H1 (cell line): ENCODE measurements around the gene KDM6A. TPM values are rescaled to one million over a fixed set of nuclear protein-coding genes. Genes with fewer than 3 reads are reported as not detected.
"Not testable (repeated sequence)": the region's sequence is repeated elsewhere in the genome, so short reads cannot be mapped to it uniquely, and the experiment has no call there.

Experiments
- CTCF ChIA-PET: fragments of 300-600 bp; sonication (Branson Sonifier 250); formaldehyde crosslinking; loops from one replicate; lab custom pipeline; 2021; ENCODE audit not compliant: partially characterized antibody; lab: Charles Lee
- POLR2A ChIA-PET: fragments of 300-600 bp; sonication (Branson Sonifier 250); formaldehyde crosslinking; loops from one replicate; lab custom pipeline; 2021; ENCODE audit warnings: inconsistent platforms; ENCODE audit not compliant: partially characterized antibody; lab: Charles Lee
- DNase-seq, 2 experiments: peaks; one replicate each; pipeline versions ENCODE4 v3.0.0 to v3.0.0-alpha.2; 2010 to 2022; ENCODE audit warnings: low spot score in 2 of 2, low read depth in 1 of 2, mixed read lengths in 1 of 2
- FAIRE-seq: peaks from 2 replicates; lab custom pipeline; 2011; peaks lifted over from hg19 to GRCh38; lab: Jason Lieb, UNC
- H2AFZ ChIP-seq: 2 replicates; pipeline ENCODE4 v1.8.1; 2012; ENCODE audit warnings: low read length, inconsistent platforms
- H2AK5ac ChIP-seq: 2 replicates; pipeline ENCODE4 v1.6.1; 2013; ENCODE audit warnings: low read depth, low read length
- H2BK120ac ChIP-seq: replicated peaks from 2 replicates; pipeline ENCODE3; 2013; ENCODE audit warnings: low read depth, low read length, inconsistent platforms
- H2BK12ac ChIP-seq: 2 replicates; pipeline ENCODE4 v1.6.1; 2013; ENCODE audit warnings: low read depth, low read length
- H2BK15ac ChIP-seq: 2 replicates; pipeline ENCODE4 v1.6.1; 2013; ENCODE audit warnings: low read length
- H2BK20ac ChIP-seq: 2 replicates; pipeline ENCODE4 v1.6.1; 2013; ENCODE audit warnings: low read length
- H2BK5ac ChIP-seq: 2 replicates; pipeline ENCODE4 v1.6.1; 2013; ENCODE audit warnings: low read depth, low read length
- H3K14ac ChIP-seq: 2 replicates; pipeline ENCODE4 v1.6.1; 2013; ENCODE audit warnings: inconsistent platforms; ENCODE audit not compliant: insufficient read length
- H3K18ac ChIP-seq: 2 replicates; pipeline ENCODE4 v1.6.1; 2013; ENCODE audit warnings: low read length; ENCODE audit errors: extremely low read depth
- H3K23ac ChIP-seq: 2 replicates; pipeline ENCODE4 v1.6.1; 2013; ENCODE audit warnings: inconsistent platforms; ENCODE audit not compliant: insufficient read length
- H3K23me2 ChIP-seq: 2 replicates; pipeline ENCODE4 v1.6.1; 2013; ENCODE audit warnings: low read depth, low read length
- H3K27ac ChIP-seq: 2 replicates; pipeline ENCODE4 v1.6.1; 2011; ENCODE audit warnings: low read depth, low read length, inconsistent platforms
- H3K27me3 ChIP-seq, 4 experiments: replicated peaks in 1 of 4; 1 replicate in 1 of 4; 2 replicates in 3 of 4; pipeline versions ENCODE4 v1.6.1 to v1.8.1; 2011 to 2013; ENCODE audit warnings: low read length in 3 of 4, mild to moderate bottlenecking in 3 of 4, inconsistent platforms in 2 of 4, mixed read lengths in 2 of 4, moderate library complexity in 1 of 4; ENCODE audit not compliant: control insufficient read depth in 3 of 4, insufficient read depth in 3 of 4; ENCODE audit errors: extremely low read depth in 1 of 4
- H3K36me3 ChIP-seq, 4 experiments: 2 replicates each; pipeline versions ENCODE4 v1.6.1 to v1.8.1; 2011 to 2013; ENCODE audit warnings: mild to moderate bottlenecking in 4 of 4, low read length in 3 of 4, moderate library complexity in 2 of 4, control low read depth in 1 of 4, inconsistent platforms in 1 of 4; ENCODE audit not compliant: insufficient read depth in 4 of 4, control insufficient read depth in 2 of 4
- H3K4ac ChIP-seq: replicated peaks from 2 replicates; pipeline ENCODE3; 2013; ENCODE audit warnings: low read length, low read depth, mixed read lengths, inconsistent platforms; ENCODE audit not compliant: insufficient read length
- H3K4me1 ChIP-seq, 4 experiments: replicated peaks in 1 of 4; 1 replicate in 1 of 4; 2 replicates in 3 of 4; pipeline versions ENCODE4 v1.6.1 to v1.8.1; 2011 to 2013; ENCODE audit warnings: low read length in 3 of 4, inconsistent platforms in 2 of 4, mixed read lengths in 1 of 4; ENCODE audit not compliant: insufficient read depth in 4 of 4, control insufficient read depth in 3 of 4
- H3K4me2 ChIP-seq, 2 experiments: 2 replicates each; pipeline versions ENCODE4 v1.6.1 to v1.8.1; 2011 to 2013; ENCODE audit warnings: low read depth in 2 of 2, low read length in 2 of 2, control low read depth in 1 of 2, inconsistent platforms in 1 of 2, mild to moderate bottlenecking in 1 of 2; ENCODE audit not compliant: insufficient read depth in 1 of 2
- H3K4me3 ChIP-seq, 4 experiments: fragments of 200-600, 300-600 bp in 1 of 4; sonication (generic), shearing (Covaris generic), sonication (Bioruptor Twin) in 1 of 4; 2 replicates each; pipeline versions ENCODE4 v1.5.1 to v1.8.1; 2011 to 2016; ENCODE audit warnings: low read length in 4 of 4, low read depth in 3 of 4, control low read depth in 2 of 4, inconsistent platforms in 2 of 4, mild to moderate bottlenecking in 2 of 4, mixed read lengths in 1 of 4, moderate library complexity in 1 of 4; ENCODE audit not compliant: insufficient read depth in 2 of 4; ENCODE audit errors: extremely low read depth in 1 of 4
- H3K56ac ChIP-seq: replicated peaks from 2 replicates; pipeline ENCODE3; 2013; ENCODE audit warnings: low read depth, mild to moderate bottlenecking, mixed read lengths, low read length, inconsistent platforms; ENCODE audit not compliant: insufficient read length
- H3K79me1 ChIP-seq: 2 replicates; pipeline ENCODE4 v1.6.1; 2013; ENCODE audit warnings: low read depth, low read length, control low read depth
- H3K79me2 ChIP-seq, 2 experiments: 2 replicates each; pipeline versions ENCODE4 v1.6.1 to v1.8.1; 2012 to 2013; ENCODE audit warnings: low read length in 2 of 2, mild to moderate bottlenecking in 2 of 2, inconsistent platforms in 1 of 2; ENCODE audit not compliant: insufficient read depth in 2 of 2, control insufficient read depth in 1 of 2
- H3K9ac ChIP-seq, 4 experiments: replicated peaks in 1 of 4; 1 replicate in 1 of 4; 2 replicates in 3 of 4; pipeline versions ENCODE4 v1.6.1 to v1.8.1; 2011 to 2013; ENCODE audit warnings: low read depth in 3 of 4, low read length in 3 of 4, control low read depth in 2 of 4, mild to moderate bottlenecking in 2 of 4, moderate library complexity in 2 of 4, inconsistent platforms in 1 of 4; ENCODE audit errors: extremely low read depth in 1 of 4
- H3K9me3 ChIP-seq, 2 experiments: 2 replicates each; pipeline versions ENCODE4 v1.6.1 to v1.8.1; 2012 to 2013; ENCODE audit warnings: mild to moderate bottlenecking in 2 of 2, moderate library complexity in 2 of 2, control low read depth in 1 of 2, inconsistent platforms in 1 of 2, low read depth in 1 of 2, low read length in 1 of 2, mixed read lengths in 1 of 2; ENCODE audit not compliant: insufficient read depth in 2 of 2
- H4K20me1 ChIP-seq, 2 experiments: replicated peaks in 1 of 2; 2 replicates each; pipeline versions ENCODE3 to v1.8.1; 2011 to 2013; ENCODE audit warnings: inconsistent platforms in 2 of 2, low read length in 2 of 2, mild to moderate bottlenecking in 1 of 2; ENCODE audit not compliant: insufficient read depth in 2 of 2, control insufficient read depth in 1 of 2
- H4K5ac ChIP-seq: 2 replicates; pipeline ENCODE4 v1.6.1; 2013; ENCODE audit warnings: low read length, low read depth, mixed read lengths, inconsistent platforms; ENCODE audit not compliant: insufficient read length
- H4K8ac ChIP-seq: 2 replicates; pipeline ENCODE4 v1.8.0; 2013; ENCODE audit warnings: mild to moderate bottlenecking, moderate library complexity, low read length, inconsistent platforms; ENCODE audit not compliant: insufficient read depth; ENCODE audit errors: extremely low read depth
- H4K91ac ChIP-seq: replicated peaks from 2 replicates; pipeline ENCODE3; 2013; ENCODE audit warnings: low read length, mixed read lengths, inconsistent platforms; ENCODE audit not compliant: insufficient read length
- WGBS, 2 experiments: shearing (Covaris generic) in 1 of 2; methylation state at CpG; one replicate each; pipeline versions ENCODE4 v1.1.6 to v1.1.7; 2013 to 2015; ENCODE audit warnings: low lambda C conversion rate in 2 of 2, mixed read lengths in 2 of 2, inconsistent platforms in 1 of 2, low coverage in 1 of 2, missing lambda C conversion rate in 1 of 2; ENCODE audit not compliant: insufficient replicate concordance in 2 of 2, insufficient coverage in 1 of 2, insufficient read length in 1 of 2; ENCODE audit errors: extremely low coverage in 1 of 2, missing lambda C conversion rate in 1 of 2; 5-methylcytosine and 5-hydroxymethylcytosine counted together
- polyA plus RNA-seq, 7 experiments: library from polyadenylated mRNA; depleted of rRNA in 3 of 7; stranded (reverse) in 5 of 7; unstranded in 2 of 7; fragments of >200 nt in 5 of 7; fragments of 200-250 nt in 2 of 7; gene quantifications; 1 replicate in 5 of 7; 2 replicates in 1 of 7; 4 replicates in 1 of 7; pipeline versions ENCODE4 v1.2.1 to v1.2.3, GENCODE V29; 2011 to 2013; ENCODE audit warnings: missing spikeins in 2 of 7, mixed read lengths in 2 of 7
- total RNA-seq: library from RNA; stranded (reverse); fragmentation: NEBNext Ultra II Directional; extraction: Animal tissue kit (Norgen Biotek cat#: 25700); gene quantifications from 2 replicates; pipeline ENCODE4 v1.2.1, GENCODE V29; 2021

KDM6A gene
- total and polyA plus RNA-seq, 2 of the 8 experiments (the other 6 are each of a cell fraction or from before 2014, with no cell fraction given) = 43.5 to 58.4 TPM

DNA sequence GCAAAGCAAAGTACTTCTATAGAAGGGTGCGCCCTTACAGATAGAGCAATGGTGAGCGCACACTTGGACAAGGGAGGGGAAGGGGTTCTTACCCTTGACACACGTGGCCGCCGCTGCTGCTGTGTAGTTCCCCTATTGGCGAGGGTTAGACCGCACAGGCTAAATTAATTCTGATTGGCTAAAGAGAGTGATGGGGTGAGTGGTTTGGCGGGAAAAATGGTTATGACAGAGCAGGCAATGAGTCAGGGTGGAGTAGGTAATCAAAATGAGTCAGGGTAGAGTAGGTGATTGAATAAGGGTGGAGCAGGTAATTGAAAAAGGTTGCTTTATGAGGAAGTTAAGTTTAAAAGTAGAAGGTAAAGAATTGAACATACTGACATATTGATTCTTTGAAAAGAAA, 126.2 kb downstream of the KDM6A start:
- POLR2A ChIA-PET = interaction anchor here (0.7 kb wide), 1 partner anchor 148 kb away, joined by 4 read pairs; no protein-coding TSS in a partner anchor
- H3K23ac ChIP-seq = not testable (repeated sequence)
- peaks cover 0 to 91% of the 10 kb centered on the region in 2 experiments; a peak in 3 of 4 replicates for H3K79me2 ChIP-seq

DNA sequence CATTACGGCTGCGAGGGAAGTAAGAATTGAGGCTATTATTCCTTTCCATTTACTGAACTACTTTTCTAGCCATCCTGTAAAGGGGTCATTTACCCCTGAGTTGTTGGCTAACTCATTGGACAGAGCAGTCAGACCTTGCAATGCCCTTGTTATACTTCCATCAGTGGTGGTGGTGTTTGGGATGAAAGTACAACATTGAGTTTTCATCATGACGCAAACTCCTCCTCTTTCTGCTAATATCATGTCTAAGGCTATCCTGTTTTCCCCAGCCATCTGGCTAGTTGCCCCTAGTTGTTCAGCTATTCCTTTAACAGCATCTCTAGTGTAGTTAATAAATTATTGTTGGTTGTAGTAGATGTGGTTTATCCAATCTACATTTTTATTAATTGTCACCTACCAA, 126.9 kb downstream of the KDM6A start:
- H3K9ac ChIP-seq, H3K27ac ChIP-seq, H3K23me2 ChIP-seq, H3K14ac ChIP-seq, H2AK5ac ChIP-seq, H4K8ac ChIP-seq, H2BK15ac ChIP-seq, H2BK120ac ChIP-seq, H2BK12ac ChIP-seq, H3K4me3 ChIP-seq, FAIRE-seq, DNase-seq, H3K36me3 ChIP-seq, H4K20me1 ChIP-seq, CTCF ChIA-PET, H3K79me1 ChIP-seq, H2BK20ac ChIP-seq, H4K5ac ChIP-seq, H3K27me3 ChIP-seq, H3K4me2 ChIP-seq, H3K56ac ChIP-seq, POLR2A ChIA-PET, H2BK5ac ChIP-seq, H3K4me1 ChIP-seq, H3K23ac ChIP-seq, H3K4ac ChIP-seq, H3K9me3 ChIP-seq, H2AFZ ChIP-seq, H3K18ac ChIP-seq, H4K91ac ChIP-seq: not testable (repeated sequence)
- peaks cover 0 to 91% of the 10 kb centered on the region in 2 experiments; a peak in 3 of 4 replicates for H3K79me2 ChIP-seq
- 75% methylated on average over 3 of the region's 3 CpGs; no CpG with 5 or more reads in 1 of the 2 experiments for WGBS, 2 experiments

More for the DNA sequence above, 126.2 kb downstream of the KDM6A start:
- H3K4me3 ChIP-seq, H3K79me1 ChIP-seq, FAIRE-seq, H3K4me1 ChIP-seq, H2BK12ac ChIP-seq, H3K56ac ChIP-seq, H3K36me3 ChIP-seq, H4K8ac ChIP-seq, H2AFZ ChIP-seq, DNase-seq, H3K9me3 ChIP-seq, H3K27ac ChIP-seq, H2BK15ac ChIP-seq, H3K27me3 ChIP-seq, H3K4ac ChIP-seq, H2BK20ac ChIP-seq, H3K9ac ChIP-seq, H2BK5ac ChIP-seq, CTCF ChIA-PET, H4K5ac ChIP-seq, H3K14ac ChIP-seq, H4K91ac ChIP-seq, H2AK5ac ChIP-seq, H3K18ac ChIP-seq, H3K4me2 ChIP-seq, H3K23me2 ChIP-seq, H2BK120ac ChIP-seq, H4K20me1 ChIP-seq: not testable (repeated sequence)
- 83% methylated on average over 4 of the region's 8 CpGs; no CpG with 5 or more reads in 1 of the 2 experiments for WGBS, 2 experiments
